Measurements from ENCODE around the gene AGMAT. TPM values are rescaled to one million over a fixed set of nuclear protein-coding genes. Genes with fewer than 3 reads are reported as not detected.
A peak's percentile ranks its signal among the peaks of the same experiment; 100 is the strongest.

Gene AGMAT
- total and polyA plus RNA-seq, 2 donors (not counting 1 experiment from before 2014, with no cell fraction given): 0.52 to 1.2 TPM

DNA sequence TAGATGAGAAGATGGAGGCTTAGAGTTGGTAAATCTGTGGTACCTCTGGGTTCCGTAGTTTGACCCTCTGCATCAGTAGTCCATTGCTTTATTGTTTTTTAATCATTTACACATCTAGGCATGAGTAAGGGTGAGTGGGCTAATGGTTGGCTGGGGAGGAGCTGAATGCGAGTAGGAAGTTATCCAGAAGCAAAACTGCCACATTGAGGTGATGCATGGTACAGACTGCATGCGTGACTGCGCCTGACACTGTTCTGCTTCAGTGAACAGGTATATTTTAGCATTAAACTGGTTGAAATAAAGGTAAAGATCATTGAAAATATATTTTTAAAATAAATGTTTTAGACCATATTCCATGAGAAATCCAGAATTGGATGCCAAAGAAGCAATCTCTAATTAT is 53.8 kb downstream of the AGMAT start:
- H2AFZ ChIP-seq (ENCODE audit: low read length): no peak overlapping the region
- no peaks in the 10 kb centered on the region for H3K9me3 ChIP-seq (ENCODE audit: control insufficient read depth, insufficient read depth, low read depth, low read length)
- DNase-seq (ENCODE audit: low read depth in 2 of 2): no peak
- peaks cover 14% of the 10 kb centered on the region for H3K79me2 ChIP-seq (ENCODE audit: control insufficient read depth, insufficient read depth, low read length)
- H3K9ac ChIP-seq (ENCODE audit: insufficient read depth, low read length): no peak overlapping the region
- no peak overlapping the region for H3K4me3 ChIP-seq (replicated peaks in 1 of 4; ENCODE audit: control extremely low read depth in 1 of 4, insufficient read depth in 1 of 4, low read depth in 3 of 4, low read length in 4 of 4)
- no peak overlapping the region for H3K27ac ChIP-seq (ENCODE audit: insufficient read depth, low read length)
- no peaks in the 10 kb centered on the region for H3K27me3 ChIP-seq (ENCODE audit: control insufficient read depth, insufficient read depth, low read length)
- H4K20me1 ChIP-seq (ENCODE audit: control insufficient read depth, extremely low read depth, insufficient read depth, low read length): no peaks in the 10 kb centered on the region
- no peak overlapping the region for H3K4me2 ChIP-seq (ENCODE audit: extremely low read depth, insufficient read depth, low read length)
- no peak for TF ChIP-seq EZH2 (IDR thresholded peaks at IDR 0.05; ENCODE audit: low read length, missing control alignments)
- TF ChIP-seq, protein P1, sequence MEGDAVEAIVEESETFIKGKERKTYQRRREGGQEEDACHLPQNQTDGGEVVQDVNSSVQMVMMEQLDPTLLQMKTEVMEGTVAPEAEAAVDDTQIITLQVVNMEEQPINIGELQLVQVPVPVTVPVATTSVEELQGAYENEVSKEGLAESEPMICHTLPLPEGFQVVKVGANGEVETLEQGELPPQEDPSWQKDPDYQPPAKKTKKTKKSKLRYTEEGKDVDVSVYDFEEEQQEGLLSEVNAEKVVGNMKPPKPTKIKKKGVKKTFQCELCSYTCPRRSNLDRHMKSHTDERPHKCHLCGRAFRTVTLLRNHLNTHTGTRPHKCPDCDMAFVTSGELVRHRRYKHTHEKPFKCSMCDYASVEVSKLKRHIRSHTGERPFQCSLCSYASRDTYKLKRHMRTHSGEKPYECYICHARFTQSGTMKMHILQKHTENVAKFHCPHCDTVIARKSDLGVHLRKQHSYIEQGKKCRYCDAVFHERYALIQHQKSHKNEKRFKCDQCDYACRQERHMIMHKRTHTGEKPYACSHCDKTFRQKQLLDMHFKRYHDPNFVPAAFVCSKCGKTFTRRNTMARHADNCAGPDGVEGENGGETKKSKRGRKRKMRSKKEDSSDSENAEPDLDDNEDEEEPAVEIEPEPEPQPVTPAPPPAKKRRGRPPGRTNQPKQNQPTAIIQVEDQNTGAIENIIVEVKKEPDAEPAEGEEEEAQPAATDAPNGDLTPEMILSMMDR (conservative IDR thresholded peaks at IDR 0.05 in 1 of 2, IDR thresholded peaks at IDR 0.05 in 1 of 2; ENCODE audit: low read depth in 1 of 2, low read length in 2 of 2): no peak
- H3K4me1 ChIP-seq (ENCODE audit: control insufficient read depth, extremely low read depth, insufficient read depth, low read length): peaks cover 4% of the 10 kb centered on the region
- H3K36me3 ChIP-seq (ENCODE audit: control insufficient read depth, insufficient read depth, low read length): peaks cover 2% of the 10 kb centered on the region

DNA sequence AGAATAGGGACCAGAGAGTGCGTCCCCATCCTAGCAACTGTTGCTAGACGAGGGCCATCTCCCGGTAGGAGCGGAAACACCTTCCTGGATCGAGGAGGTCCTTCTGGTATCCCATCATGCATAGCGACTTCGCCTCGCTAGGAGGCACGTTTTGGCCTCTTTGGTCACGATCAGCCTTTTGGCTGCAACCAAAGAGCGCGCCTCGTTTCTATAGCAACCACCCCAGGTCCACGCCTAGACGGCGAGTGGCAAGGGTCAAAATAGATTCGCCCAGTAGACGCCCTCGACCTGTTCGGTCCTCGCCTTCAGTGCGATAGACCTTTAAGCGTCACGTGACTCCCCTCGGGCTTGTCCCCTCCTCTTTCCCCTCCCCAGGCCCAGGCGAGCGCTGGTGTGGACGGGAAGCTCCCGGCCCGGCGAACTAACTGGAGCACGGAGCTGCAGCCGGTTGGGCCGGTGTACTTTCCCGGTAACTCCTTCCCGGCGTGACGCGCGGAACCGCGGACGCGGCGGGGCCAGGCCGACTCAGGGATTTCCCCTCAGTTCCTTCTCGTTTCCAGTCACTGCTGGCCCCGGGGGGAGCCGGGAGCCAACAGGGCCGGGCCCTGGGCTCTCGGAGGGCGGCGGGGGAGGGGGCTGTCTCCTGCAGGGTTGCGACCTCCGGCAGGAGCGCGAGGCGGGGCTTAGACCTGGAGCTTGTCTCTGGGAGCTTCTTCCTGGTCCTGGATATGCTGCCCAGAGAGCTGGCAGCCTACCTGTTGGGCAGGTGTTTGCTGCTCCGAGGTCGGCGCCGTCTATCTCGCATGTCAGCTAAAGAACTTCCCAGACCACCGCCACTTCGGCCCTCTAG is 58.1 kb downstream of the AGMAT start, which contains the start of gene DNAJC16:
DNAJC16 (plus strand) TSS at position 359 of the 850 bp plus-strand sequence. CDS start 2,258 bp downstream, outside the sequence.
- Histone ChIP-seq H3K4me3 (replicated peaks in 1 of 4; ENCODE audit: control extremely low read depth in 1 of 4, insufficient read depth in 1 of 4, low read depth in 3 of 4, low read length in 4 of 4) (peak within 1 kb of the TSS; percentile 70 to 92 (median 82)), H3K9ac (ENCODE audit: insufficient read depth, low read length) (peak within 1 kb of the TSS; percentile 92), H2AFZ (ENCODE audit: low read length) (peak within 1 kb of the TSS; percentile 94), H3K9me3 (ENCODE audit: control insufficient read depth, insufficient read depth, low read depth, low read length) (no peaks in the 10 kb centered on the region), H3K4me1 (ENCODE audit: control insufficient read depth, extremely low read depth, insufficient read depth, low read length) (peaks cover 17% of the 10 kb centered on the region), H3K4me2 (ENCODE audit: extremely low read depth, insufficient read depth, low read length) (peak within 1 kb of the TSS; percentile 99), H3K36me3 (ENCODE audit: control insufficient read depth, insufficient read depth, low read length) (peaks cover 2% of the 10 kb centered on the region), H3K27ac (ENCODE audit: insufficient read depth, low read length) (peak within 1 kb of the TSS; percentile 78), H4K20me1 (ENCODE audit: control insufficient read depth, extremely low read depth, insufficient read depth, low read length) (no peaks in the 10 kb centered on the region), H3K27me3 (ENCODE audit: control insufficient read depth, insufficient read depth, low read length) (no peaks in the 10 kb centered on the region), H3K79me2 (ENCODE audit: control insufficient read depth, insufficient read depth, low read length) (peaks cover 14% of the 10 kb centered on the region)
- DNase-seq (ENCODE audit: low read depth in 2 of 2): peak; percentile 100
- no peak for TF ChIP-seq EZH2 (IDR thresholded peaks at IDR 0.05; ENCODE audit: low read length, missing control alignments)
- TF ChIP-seq, protein P1 (conservative IDR thresholded peaks at IDR 0.05 in 1 of 2, IDR thresholded peaks at IDR 0.05 in 1 of 2; ENCODE audit: low read depth in 1 of 2, low read length in 2 of 2): peak; percentile 12 to 41

DNA sequence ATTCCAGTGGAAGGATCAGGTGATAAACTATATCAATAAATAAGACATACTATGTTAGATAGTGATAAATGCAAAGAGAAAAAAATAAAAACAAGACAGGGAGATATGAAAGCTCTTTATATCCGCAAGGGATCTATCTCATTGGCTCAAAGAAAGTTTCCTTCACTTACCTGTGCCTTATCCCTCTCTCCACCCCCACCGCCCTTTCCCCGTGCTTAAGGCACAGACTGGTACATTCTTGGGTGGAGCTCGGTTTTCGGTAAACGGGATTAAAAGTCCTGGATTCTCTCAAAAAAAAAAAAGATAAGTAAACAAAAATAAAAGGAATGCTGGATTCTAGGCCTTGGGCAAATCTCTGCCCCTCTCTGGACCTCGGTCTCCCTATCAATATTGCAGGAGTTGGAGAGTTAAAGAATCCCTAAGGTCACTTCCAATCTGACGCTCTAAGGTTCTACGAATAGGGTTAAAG is 58.8 kb downstream of the AGMAT start:
- Histone ChIP-seq H3K4me3 (replicated peaks in 1 of 4; ENCODE audit: control extremely low read depth in 1 of 4, insufficient read depth in 1 of 4, low read depth in 3 of 4, low read length in 4 of 4) (peak overlapping the region; percentile 66 to 79 (median 69)), H3K27ac (ENCODE audit: insufficient read depth, low read length) (peak overlapping the region; percentile 78), H3K4me1 (ENCODE audit: control insufficient read depth, extremely low read depth, insufficient read depth, low read length) (peaks cover 17% of the 10 kb centered on the region), H3K79me2 (ENCODE audit: control insufficient read depth, insufficient read depth, low read length) (peaks cover 14% of the 10 kb centered on the region), H3K36me3 (ENCODE audit: control insufficient read depth, insufficient read depth, low read length) (peaks cover 2% of the 10 kb centered on the region), H3K9me3 (ENCODE audit: control insufficient read depth, insufficient read depth, low read depth, low read length) (no peaks in the 10 kb centered on the region), H3K9ac (ENCODE audit: insufficient read depth, low read length) (no peak overlapping the region), H2AFZ (ENCODE audit: low read length) (peak overlapping the region; percentile 94), H3K4me2 (ENCODE audit: extremely low read depth, insufficient read depth, low read length) (peak overlapping the region; percentile 53), H4K20me1 (ENCODE audit: control insufficient read depth, extremely low read depth, insufficient read depth, low read length) (no peaks in the 10 kb centered on the region), H3K27me3 (ENCODE audit: control insufficient read depth, insufficient read depth, low read length) (no peaks in the 10 kb centered on the region)
- no peak for TF ChIP-seq EZH2 (IDR thresholded peaks at IDR 0.05; ENCODE audit: low read length, missing control alignments)
- TF ChIP-seq, protein P1 (conservative IDR thresholded peaks at IDR 0.05 in 1 of 2, IDR thresholded peaks at IDR 0.05 in 1 of 2; ENCODE audit: low read depth in 1 of 2, low read length in 2 of 2): no peak
- DNase-seq (ENCODE audit: low read depth in 2 of 2): no peak
